ENCODE measurements around the gene HIPK2.
"Not testable (repeated sequence)": the region's sequence is repeated elsewhere in the genome, so short reads cannot be mapped to it uniquely, and the experiment has no call there.

Gene HIPK2

DNA sequence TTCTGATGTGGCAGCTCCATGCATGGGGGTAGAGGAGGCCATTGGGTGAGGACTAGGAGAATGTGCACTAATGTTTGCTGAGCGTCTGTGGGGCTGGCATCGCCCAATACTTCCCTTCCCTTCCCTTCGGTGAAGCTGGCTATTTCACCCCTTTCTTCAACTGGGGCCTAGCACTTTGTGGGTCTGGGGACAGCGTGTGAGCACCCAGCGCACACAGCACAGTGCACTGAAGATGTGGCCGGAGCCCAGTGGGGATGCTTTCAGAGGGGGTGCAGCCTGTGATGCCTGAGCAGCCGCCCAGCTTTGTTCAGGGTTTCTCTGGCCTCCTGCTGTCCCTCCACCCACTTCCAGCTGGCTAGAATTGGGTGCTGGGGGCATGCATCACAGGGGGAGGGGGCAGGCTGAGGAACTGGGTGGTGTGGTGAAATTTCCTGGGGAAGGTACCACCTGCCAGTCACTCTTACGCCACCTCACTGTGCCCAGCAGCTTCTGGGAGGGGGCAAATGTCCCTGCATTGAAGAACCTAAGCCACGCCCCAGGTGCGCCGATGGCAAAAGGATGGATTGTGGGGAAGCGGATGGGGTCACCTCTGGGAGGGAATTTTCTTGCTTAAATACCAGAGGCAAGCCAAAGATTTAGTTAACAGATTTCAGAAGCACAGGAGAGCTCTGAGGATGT lies 208.8 kb downstream of the HIPK2 start:
- DNase-seq (ENCODE audit: low read depth, low spot score), result no peak
- no peak overlapping the region for H3K4me3 ChIP-seq (ENCODE audit: low read length)

DNA sequence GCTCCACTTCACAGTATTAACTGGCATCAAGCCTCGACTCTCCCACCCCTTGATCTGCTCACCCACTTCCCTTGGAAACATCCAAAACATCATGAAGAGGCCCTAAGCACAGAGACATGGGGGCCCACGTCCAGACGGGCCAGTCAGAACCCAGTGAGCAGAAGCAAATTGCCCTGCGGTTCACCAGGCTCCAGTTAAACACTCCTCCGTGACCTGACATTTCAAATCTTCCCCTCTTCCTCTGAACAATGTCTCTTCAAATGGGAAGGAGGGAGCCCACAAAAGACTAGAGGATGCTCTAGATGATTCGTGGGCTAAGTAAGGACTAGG lies 209.5 kb downstream of the HIPK2 start:
- no peak for DNase-seq (ENCODE audit: low read depth, low spot score)
- H3K4me3 ChIP-seq (ENCODE audit: low read length), result no peak overlapping the region

DNA sequence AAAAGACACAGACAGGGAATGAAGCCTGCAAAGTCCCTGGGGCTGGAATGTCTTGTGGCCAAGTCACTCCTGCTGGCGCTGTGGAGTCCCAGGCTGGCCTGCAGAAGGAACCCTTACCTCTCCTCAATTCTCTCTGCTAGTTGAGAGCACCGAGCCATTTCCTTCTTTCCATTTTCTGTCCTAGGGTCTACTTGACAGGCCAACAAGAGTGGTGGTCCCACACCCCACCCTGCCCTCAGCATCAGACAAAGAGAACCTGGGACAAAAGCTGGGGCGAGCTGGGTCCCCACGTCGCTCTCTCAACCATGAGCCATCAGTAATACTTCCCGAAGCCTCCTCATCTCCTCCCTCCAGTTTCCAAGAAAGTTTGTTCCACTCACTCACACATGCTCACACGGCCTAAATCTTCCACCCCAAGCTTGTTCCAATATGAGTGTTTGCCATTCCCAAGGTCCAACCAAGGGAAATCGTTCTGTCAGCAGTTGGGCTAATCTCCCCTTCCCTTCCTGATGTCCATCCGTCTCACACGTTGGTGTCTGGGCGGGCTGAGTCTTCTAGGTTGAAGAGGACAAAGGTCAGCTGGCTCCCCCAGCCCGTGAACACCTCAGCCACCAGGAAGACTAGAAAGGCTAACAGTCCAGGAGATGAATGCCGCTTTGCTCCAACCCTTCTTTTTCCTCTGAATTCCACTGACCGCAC lies 210.0 kb downstream of the HIPK2 start:
- no peak for DNase-seq (ENCODE audit: low read depth, low spot score)

DNA sequence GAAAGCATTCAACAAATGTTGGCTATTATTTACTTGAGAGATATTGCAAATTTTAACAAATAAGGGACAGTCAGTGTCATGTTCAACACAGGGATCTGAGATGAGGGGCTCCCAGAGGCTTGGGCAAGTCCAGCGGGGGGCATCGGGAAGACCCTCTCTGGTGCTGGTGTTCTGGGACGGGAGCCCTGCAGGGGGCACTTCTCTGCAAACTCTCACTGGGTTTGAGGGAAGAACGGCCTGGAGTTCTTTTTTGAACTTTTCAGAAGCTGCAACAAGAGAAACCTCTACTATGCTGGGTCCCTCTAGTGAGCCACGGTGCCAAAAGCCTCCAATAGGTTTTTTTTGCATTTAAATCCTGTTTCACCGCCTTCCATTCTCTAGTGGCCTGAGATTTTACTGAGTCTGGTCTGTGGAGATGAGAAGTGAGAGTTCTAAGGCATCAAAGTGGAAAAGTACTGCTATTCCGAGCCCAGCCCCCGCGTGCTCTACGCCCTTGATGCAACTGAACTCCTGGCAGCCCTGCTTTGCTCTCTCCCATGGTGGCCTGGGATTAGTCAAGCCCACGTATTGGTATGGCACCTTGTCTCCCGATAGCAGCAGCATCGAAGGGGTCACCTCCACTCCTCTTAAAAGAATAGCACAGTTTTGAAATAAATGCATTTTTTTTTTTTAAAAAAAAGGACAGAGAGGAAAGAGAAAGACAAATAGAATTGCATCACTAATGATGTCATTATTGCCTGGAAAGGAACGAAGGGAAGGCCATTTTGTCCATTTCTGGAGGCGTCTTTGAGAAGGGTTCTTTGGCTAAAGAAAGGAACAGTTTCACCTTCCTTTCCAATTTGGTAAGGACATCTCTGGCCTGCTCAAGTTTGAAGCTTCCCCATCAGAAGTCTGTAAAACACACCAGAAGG lies 210.8 kb downstream of the HIPK2 start:
- H3K4me3 ChIP-seq (ENCODE audit: low read length), result no peak overlapping the region
- DNase-seq (ENCODE audit: low read depth, low spot score), result no peak

More for the DNA sequence above, 210.0 kb downstream of the HIPK2 start:
- no peak overlapping the region for H3K4me3 ChIP-seq (ENCODE audit: low read length)

DNA sequence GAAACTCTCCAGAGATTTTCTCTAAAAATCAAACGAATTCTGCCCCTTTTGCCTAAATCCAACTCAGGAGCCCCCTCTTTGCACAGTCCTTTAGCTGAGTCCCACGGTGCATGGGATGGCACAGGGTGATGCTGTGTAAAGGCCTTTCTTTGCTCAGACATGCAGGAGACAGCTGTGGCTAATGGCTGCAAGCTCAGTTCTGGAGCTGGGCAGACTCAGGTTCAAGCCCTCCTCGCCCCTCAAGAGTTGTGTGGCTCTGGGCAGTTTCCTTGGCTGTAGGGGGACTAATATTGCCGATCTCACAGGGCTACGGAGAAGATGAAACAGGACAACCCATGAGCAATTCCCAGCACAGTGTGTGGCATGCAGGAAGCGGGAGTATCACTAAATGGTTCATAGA lies 211.7 kb downstream of the HIPK2 start:
- DNase-seq (ENCODE audit: low read depth, low spot score), result no peak
- no peak overlapping the region for H3K4me3 ChIP-seq (ENCODE audit: low read length)

DNA sequence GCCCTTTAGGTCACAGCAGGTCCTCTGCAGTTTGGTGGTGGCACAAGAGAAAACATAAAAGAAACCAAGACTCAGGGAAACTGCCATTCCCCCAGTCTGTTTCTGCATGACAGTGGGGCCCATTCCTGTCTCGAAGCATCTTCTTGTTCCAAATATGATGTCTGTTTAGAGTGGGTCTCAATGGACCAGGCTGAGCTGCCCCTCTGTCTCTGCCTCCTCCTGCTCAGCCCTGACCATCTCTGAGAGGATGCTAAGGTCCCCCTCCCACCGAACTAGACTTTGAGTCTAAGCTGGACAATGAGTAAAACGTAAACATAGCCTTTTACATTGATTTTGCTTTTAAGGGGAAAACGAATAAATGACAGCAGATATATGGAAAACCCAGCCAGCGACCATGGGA lies 213.9 kb downstream of the HIPK2 start:
- no peak for DNase-seq (ENCODE audit: low read depth, low spot score)
- H3K4me3 ChIP-seq (ENCODE audit: low read length), result no peak overlapping the region

DNA sequence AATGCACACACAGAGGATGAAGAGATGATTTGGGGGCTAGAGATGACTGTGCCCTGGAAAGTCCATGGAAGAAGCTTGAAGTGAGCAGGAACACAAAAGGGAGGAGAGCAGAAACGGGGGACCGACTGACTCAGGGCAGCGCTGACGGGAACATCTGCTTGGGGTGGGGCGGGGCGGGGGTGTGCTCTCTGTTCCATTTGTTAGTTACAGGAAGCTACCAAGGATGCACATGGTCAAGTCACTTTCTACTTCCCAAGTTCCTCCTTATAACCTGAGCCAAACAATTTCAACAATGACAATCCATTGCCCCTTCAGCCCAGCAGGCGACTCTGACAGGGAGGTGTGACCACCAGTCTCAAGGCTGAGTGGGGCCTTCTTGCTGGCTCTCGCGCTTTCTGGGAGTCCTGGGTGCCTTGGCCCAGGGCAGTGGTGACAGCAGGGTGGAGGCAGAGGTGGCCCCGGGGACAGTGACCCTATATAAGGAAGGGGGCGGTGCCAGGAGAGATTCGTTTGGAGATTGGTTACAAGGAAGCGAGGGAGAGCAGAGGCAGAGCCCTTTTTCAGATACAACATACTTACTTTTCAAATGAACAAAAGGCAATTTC lies 214.7 kb downstream of the HIPK2 start:
- H3K4me3 ChIP-seq (ENCODE audit: low read length), result no peak overlapping the region
- no peak for DNase-seq (ENCODE audit: low read depth, low spot score)

DNA sequence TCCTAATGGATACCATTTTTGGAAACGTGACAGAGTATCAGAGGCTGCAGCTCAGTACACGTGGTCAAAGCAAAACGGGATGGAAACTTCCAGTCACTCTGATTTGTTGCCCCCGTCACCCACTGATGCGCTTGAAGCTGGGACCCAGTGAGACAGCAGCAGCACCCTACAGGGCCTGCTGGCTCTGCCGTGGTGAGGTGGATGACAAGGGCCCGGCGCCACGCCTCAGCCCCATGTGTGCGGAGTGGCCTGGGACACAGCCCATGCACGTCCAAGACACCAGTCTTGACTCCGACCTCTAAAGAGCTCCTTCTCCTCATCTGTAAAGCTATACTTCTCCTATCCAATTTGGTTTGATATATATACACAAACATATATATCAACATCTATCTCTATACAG lies 215.3 kb downstream of the HIPK2 start:
- no peak for DNase-seq (ENCODE audit: low read depth, low spot score)

DNA sequence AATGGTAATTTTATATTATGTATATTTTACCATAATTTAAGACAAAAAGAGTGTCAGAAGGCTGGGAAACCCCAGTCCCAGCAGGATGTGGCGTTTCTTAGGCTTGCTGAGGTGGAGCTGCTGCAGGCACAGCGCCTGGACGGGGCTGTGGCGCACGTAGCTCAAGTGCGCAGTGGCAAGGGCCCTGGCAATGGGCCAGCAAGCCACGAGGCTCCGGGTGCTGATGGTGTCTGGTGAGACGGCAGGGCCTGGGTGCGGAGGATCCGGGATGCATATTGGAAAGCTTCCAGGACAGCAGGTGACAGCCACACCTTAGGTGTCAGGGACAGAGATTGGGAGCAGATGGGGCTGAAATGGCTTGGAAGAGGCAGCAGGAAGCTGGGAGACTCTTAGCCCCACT lies 217.1 kb downstream of the HIPK2 start:
- H3K4me3 ChIP-seq (ENCODE audit: low read length), result no peak overlapping the region
- DNase-seq (ENCODE audit: low read depth, low spot score), result no peak

More for the DNA sequence above, 215.3 kb downstream of the HIPK2 start:
- no peak overlapping the region for H3K4me3 ChIP-seq (ENCODE audit: low read length)

DNA sequence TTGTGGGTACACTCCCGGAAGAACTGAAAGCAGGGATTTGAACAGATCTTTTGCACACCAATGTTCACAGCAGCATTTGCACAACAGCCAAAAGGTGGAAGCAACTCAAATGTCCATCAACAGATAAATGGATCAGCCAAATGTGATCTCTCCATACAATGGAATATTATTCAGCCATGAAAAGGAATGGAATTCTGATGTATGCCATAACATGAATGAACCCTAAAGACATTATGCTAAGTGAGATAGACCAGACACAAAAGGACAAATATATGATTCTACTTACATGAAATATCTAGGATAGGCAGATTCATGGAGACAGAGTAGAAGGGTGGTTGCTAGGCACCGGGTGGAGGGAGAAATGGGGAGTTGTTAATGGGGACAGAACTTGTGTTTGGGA lies 217.6 kb downstream of the HIPK2 start:
- DNase-seq (ENCODE audit: low read depth, low spot score), result no peak

DNA sequence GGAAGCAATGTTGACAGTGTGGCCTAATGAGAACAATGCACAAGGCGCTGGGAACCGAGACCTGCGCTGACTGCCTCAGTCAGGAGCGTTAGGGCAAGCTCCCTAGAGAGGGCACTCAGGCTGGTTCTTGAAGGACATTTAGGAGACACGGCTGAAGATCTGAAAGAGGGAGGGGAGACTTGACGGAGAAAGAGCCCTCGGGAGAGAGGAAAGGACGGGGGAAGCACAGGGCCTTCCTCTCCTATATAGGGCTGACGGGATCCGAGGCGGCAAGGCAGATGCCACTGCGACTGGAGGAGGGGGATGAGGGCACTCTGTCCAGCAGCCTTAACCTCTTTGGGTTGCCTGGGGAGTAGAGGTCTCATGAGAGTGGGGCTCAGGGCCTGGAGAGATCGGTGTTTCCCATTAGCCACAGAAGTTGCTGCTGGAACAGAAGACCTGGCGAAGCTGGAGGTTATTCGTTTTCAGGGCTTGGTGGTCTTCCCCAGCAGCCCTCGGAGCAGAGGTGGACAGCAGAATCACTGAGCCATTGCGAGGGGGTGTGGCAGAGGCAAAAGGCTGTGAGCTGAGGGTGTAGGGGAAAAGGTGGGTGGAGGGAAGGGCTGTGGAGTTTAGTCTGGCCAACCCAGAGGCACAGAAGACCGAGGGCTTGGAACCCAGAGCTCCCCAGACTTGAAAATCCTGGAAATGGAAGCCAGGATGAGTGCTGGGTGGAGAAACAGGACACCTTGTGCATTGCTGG lies 218.3 kb downstream of the HIPK2 start:
- no peak overlapping the region for H3K4me3 ChIP-seq (ENCODE audit: low read length)
- DNase-seq (ENCODE audit: low read depth, low spot score), result no peak

More for the DNA sequence above, 217.6 kb downstream of the HIPK2 start:
- H3K4me3 ChIP-seq (ENCODE audit: low read length), result no peak overlapping the region

DNA sequence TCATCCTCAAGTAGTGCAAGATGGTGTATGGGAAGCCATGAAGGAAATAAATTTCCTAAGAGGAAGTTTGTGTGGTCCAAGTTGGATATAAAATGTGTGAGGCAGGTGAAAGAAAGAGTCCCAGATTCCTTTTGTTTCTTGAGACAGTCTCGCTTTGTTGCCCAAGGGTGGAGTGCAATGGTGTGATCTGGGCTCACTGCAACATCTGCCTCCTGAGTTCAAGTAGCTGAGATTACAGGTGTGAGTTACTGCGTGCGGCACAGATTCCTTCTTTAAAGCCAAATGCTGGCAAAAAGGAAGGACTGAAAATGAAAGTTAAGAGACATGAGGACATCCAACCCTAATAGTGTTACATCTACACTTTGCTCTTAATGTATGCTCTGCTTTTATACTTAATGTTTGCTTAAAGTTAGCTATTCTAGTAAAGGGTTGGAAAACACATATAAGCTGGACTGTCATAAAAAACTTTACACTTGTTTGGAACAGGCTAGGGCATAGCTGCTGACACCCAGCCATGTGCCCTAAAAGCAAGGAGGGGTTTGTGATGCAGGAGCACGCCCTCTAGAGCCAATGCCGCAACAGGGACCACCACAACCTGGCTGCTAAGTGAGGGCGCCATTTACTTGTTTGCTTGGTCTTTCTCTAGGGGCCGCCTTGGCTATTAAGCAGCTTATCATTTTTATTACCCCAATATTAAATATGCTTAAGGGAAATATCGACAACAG lies 219.8 kb downstream of the HIPK2 start:
- DNase-seq (ENCODE audit: low read depth, low spot score), result no peak
- no peak overlapping the region for H3K4me3 ChIP-seq (ENCODE audit: low read length)

DNA sequence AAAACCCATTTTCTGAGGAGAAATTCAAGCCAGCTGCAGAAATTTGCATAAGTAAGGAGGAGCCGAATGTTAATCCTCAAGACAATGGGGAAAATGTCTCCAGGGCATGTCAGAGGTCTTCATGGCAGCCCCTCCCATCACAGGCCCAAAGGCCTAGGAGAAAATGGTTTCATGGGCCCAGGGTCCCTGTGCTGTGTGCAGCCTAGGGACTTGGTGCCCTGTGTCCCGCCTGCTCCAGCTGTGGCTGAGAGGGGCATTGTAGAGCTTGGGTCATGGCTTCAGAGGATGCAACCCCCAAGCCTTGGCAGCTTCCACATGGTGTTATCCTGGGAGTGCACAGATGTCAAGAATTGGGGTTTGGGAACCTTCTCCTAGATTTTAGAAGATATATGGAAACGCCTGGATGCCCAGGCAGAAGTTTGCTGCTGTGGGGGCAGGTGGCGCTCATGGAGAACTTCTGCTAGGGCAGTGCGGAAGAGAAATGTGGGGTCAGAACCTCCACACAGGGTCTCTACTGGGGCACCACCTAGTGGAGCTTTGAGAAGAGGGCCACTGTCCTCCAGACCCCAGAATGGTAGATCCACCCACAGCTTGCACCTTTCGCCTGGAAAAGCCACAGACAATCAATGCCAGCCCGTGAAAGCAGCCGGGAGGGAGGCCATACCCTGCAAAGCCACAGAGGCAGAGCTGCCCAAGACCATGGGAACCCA lies 223.7 kb downstream of the HIPK2 start:
- not testable (repeated sequence) for H3K4me3 ChIP-seq (ENCODE audit: low read length); DNase-seq (ENCODE audit: low read depth, low spot score)

DNA sequence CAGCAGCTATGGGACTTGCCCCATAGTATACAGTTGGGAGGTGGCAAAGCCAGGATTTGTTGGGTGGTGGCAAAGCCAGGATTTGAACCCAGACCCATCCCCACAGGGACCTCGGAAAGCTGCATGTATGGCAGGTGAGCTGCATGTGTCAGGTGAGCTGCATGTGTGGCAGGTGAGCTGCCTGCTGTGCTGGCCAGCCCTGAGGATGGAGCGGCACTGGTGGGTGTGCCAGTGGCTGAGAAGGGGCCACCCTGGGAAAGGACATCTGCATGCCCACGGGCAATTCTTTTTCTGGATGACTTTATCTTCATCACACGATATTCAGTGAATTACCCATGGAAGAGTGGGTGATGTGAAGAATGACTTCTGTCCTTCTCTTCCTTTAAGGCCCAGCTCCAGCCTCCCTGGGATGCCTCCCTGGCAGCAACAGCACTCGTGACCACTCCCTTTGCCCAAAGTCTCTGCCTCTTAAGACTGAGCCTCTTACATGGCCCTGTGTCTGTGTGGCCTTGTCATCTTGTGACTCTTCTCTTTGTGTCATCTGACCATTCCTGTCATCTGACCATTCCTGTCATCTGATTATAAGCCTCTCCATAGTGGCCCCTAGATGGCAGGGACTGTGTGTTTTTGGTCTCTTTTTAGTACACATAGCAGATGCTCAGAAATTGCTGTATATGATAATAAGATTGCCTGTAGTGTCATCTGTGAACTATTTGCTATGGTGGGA lies 229.3 kb downstream of the HIPK2 start:
- no peak overlapping the region for H3K4me3 ChIP-seq (ENCODE audit: low read length)
- DNase-seq (ENCODE audit: low read depth, low spot score), result no peak

DNA sequence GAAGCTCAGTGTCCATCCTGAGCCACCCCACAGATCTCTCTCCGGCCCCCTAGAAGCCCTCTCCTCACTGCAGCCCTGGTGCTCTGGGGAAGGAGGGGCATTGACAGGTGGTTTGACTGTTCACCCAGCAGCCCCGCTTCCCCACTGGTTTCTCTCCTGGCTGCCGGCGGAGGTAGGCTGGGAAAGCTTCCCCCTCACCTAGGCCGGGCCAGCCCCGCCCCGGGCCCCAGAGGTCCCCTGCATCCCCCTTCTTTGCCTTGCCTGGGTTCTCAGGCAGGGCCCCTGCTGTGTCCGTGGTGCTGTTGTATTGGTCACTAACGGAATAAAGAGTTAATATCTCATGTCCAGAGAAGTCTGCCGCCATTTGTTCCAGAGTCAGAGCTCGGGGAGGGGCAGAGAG lies 233.2 kb downstream of the HIPK2 start:
- no peak for DNase-seq (ENCODE audit: low read depth, low spot score)

DNA sequence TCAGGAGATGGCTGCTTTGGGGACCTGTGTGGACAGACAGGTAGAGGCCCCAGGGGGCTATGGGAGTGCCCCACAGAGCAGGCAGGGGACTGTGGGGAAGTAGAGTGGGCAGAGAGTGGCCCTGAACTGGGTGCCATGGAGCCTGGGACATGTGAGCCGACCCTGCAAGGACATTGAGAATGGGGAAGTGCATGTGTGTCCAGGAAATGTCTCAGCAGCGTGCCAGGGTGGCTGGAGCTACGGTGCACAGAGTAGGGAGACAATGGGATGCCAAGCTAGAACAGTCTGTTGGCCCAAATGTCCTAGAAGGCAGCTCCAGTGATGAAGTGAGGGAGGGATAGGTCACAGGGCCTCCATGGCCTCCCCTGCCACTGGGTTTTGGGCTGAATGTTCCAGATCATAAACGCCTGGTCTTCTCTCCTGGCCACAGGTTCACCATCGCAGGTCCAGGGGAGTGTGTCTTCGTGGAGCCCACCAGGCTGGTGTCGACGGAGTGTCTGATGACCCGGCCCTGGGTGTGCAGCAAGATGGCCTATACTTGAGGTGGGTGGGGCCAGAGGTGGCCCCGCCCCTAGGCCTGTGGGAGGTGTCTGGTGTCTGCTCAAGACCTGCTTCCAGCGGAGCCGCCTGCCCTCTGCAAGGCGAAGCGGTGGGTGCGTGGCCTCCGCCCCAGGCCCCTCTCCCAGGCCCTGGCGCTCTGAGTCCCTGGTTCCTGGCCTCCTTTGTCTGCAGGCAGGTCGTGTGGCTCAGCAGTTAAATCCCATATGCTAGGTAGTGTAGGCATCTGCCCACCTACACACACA lies 233.8 kb downstream of the HIPK2 start:
- no peak for DNase-seq (ENCODE audit: low read depth, low spot score)
- H3K4me3 ChIP-seq (ENCODE audit: low read length), result no peak overlapping the region

More for the DNA sequence above, 233.2 kb downstream of the HIPK2 start:
- H3K4me3 ChIP-seq (ENCODE audit: low read length), result no peak overlapping the region
